ENCODE results near the gene CTDSP2.
A peak's percentile ranks its signal among the peaks of the same experiment; 100 is the strongest.

CTDSP2 gene

GRCh38 chr12:57874166-57875108 lies 27.9 kb upstream of the CTDSP2 start:
- TF ChIP-seq CTCF (IDR thresholded peaks at IDR 0.05; ENCODE audit: insufficient read depth, low read length), result no peak
- peak; percentile 98 for TF ChIP-seq SPI1 (IDR thresholded peaks at IDR 0.05; ENCODE audit: borderline replicate concordance, low read depth)
- peak in 1 of 2 experiments; percentile 50 for DNase-seq (ENCODE audit: low read depth in 1 of 2, low spot score in 1 of 2)
- Histone ChIP-seq H3K27ac (replicated peaks) (no peak overlapping the region), H3K27me3 (ENCODE audit: insufficient read depth, poor library complexity, severe bottlenecking) (no peaks in the 10 kb centered on the region), H3K4me3 (replicated peaks; ENCODE audit: insufficient read depth, low read length) (no peak overlapping the region)

- TF ChIP-seq POLR2AphosphoS5 (IDR thresholded peaks at IDR 0.05; ENCODE audit: low read depth), result no peak
- no peak for TF ChIP-seq GABPA (IDR thresholded peaks at IDR 0.05; ENCODE audit: low read depth)
- no peak for TF ChIP-seq REST (IDR thresholded peaks at IDR 0.05; ENCODE audit: insufficient replicate concordance, low read depth)
- no peak for TF ChIP-seq CTCF (IDR thresholded peaks at IDR 0.05; ENCODE audit: insufficient read depth, low read length)
- TF ChIP-seq SPI1 (IDR thresholded peaks at IDR 0.05; ENCODE audit: borderline replicate concordance, low read depth), result no peak
- H3K4me3 ChIP-seq (replicated peaks; ENCODE audit: insufficient read depth, low read length), result no peak overlapping the region
- H3K27ac ChIP-seq (replicated peaks), result no peak overlapping the region
- H3K27me3 ChIP-seq (ENCODE audit: insufficient read depth, poor library complexity, severe bottlenecking), result no peaks in the 10 kb centered on the region
- no peak for DNase-seq (ENCODE audit: low read depth in 1 of 2, low spot score in 1 of 2)
These were observed 25.8 kb upstream of the CTDSP2 start for GRCh38 chr12:57872362-57872761.

GRCh38 chr12:57869927-57870318 lies 23.4 kb upstream of the CTDSP2 start:
- TF ChIP-seq SPI1 (IDR thresholded peaks at IDR 0.05; ENCODE audit: borderline replicate concordance, low read depth) (no peak), REST (IDR thresholded peaks at IDR 0.05; ENCODE audit: insufficient replicate concordance, low read depth) (no peak), POLR2AphosphoS5 (IDR thresholded peaks at IDR 0.05; ENCODE audit: low read depth) (no peak), CTCF (IDR thresholded peaks at IDR 0.05; ENCODE audit: insufficient read depth, low read length) (no peak), GABPA (IDR thresholded peaks at IDR 0.05; ENCODE audit: low read depth) (no peak)
- no peak overlapping the region for H3K27ac ChIP-seq (replicated peaks)
- DNase-seq (ENCODE audit: low read depth in 1 of 2, low spot score in 1 of 2), result no peak
- no peaks in the 10 kb centered on the region for H3K27me3 ChIP-seq (ENCODE audit: insufficient read depth, poor library complexity, severe bottlenecking)
- H3K4me3 ChIP-seq (replicated peaks; ENCODE audit: insufficient read depth, low read length), result no peak overlapping the region
